Caco-2 (cell line): ENCODE results near the gene LTBP3. TPM values are rescaled to one million over a fixed set of nuclear protein-coding genes. Genes with fewer than 3 reads are reported as not detected.
A peak's percentile ranks its signal among the peaks of the same experiment; 100 is the strongest.

Source experiments
- BruUV-seq: library from RNA; stranded (reverse); fragments of 400-500 nt; replicated peaks from 2 replicates; lab custom pipeline; 2021; lab: Mats Ljungman, UMichigan
- CTCF ChIA-PET: fragments of 300-600 bp; sonication (Branson Sonifier 250); formaldehyde crosslinking; loops from one replicate; lab custom pipeline; 2022; ENCODE audit warnings: antibody characterized with exemption; lab: Charles Lee
- POLR2A ChIA-PET: fragments of 300-600 bp; sonication (Branson Sonifier 250); formaldehyde crosslinking; loops from one replicate; lab custom pipeline; 2022; ENCODE audit warnings: antibody characterized with exemption; lab: Charles Lee
- DNase-seq, 2 experiments: peaks; one replicate each; pipeline versions ENCODE4 v3.0.0 to v3.0.0-alpha.2; 2020 to 2022
- H3K27me3 ChIP-seq: replicated peaks from 2 replicates; pipeline ENCODE4 v1.6.0; 2011; ENCODE audit warnings: low read length; ENCODE audit not compliant: control insufficient read depth, insufficient read depth
- H3K36me3 ChIP-seq: 2 replicates; pipeline ENCODE4 v1.5.1; 2011; ENCODE audit warnings: low read length; ENCODE audit not compliant: control insufficient read depth, insufficient read depth
- H3K4me1 ChIP-seq: fragments of 250-450 bp; sonication (Bioruptor Pico); 2 replicates; pipeline ENCODE4 v1.5.1; 2020; ENCODE audit warnings: mild to moderate bottlenecking
- H3K4me3 ChIP-seq: 2 replicates; pipeline ENCODE4 v1.5.1; 2011; ENCODE audit warnings: low read depth, mild to moderate bottlenecking, control low read depth, low read length
- H3K9me3 ChIP-seq: fragments of 250-450 bp; sonication (Bioruptor Pico); 2 replicates; pipeline ENCODE4 v1.5.1; 2020; ENCODE audit warnings: mild to moderate bottlenecking, moderate library complexity
- H3K27ac Mint-ChIP-seq: one replicate; pipeline ENCODE4 v1.8.0; 2022; ENCODE audit warnings: mixed read lengths; ENCODE audit not compliant: unreplicated experiment
- H3K27me3 Mint-ChIP-seq: one replicate; pipeline ENCODE4 v1.8.0; 2022; ENCODE audit warnings: mixed read lengths; ENCODE audit not compliant: insufficient read depth, unreplicated experiment
- H3K36me3 Mint-ChIP-seq: one replicate; pipeline ENCODE4 v1.8.0; 2022; ENCODE audit warnings: mild to moderate bottlenecking, mixed read lengths; ENCODE audit not compliant: insufficient read depth, unreplicated experiment
- H3K4me1 Mint-ChIP-seq: one replicate; pipeline ENCODE4 v1.8.0; 2022; ENCODE audit warnings: low read depth, mixed read lengths; ENCODE audit not compliant: unreplicated experiment
- H3K4me3 Mint-ChIP-seq: one replicate; pipeline ENCODE4 v1.8.0; 2022; ENCODE audit warnings: mild to moderate bottlenecking, moderate library complexity, mixed read lengths; ENCODE audit not compliant: unreplicated experiment
- H3K9me3 Mint-ChIP-seq: one replicate; pipeline ENCODE4 v1.8.0; 2022; ENCODE audit warnings: mixed read lengths; ENCODE audit not compliant: unreplicated experiment
- intact Hi-C: fragments of 100-400 bp; cut with micrococcal nuclease; formaldehyde crosslinking; loops from one replicate; pipeline ENCODE4 v1.10.0; 2022; ENCODE audit not compliant: unreplicated experiment
- total RNA-seq: library from RNA; stranded (reverse); gene quantifications from 2 replicates; pipeline ENCODE4 v1.2.3, GENCODE V29; 2022
- TF ChIP-seq, protein P1 (sequence below), 2 experiments: fragments of 200-600 bp in 1 of 2; IDR thresholded peaks; 1 replicate in 1 of 2; 2 replicates in 1 of 2; pipeline versions ENCODE4 v1.5.1 to v1.8.0; 2011 to 2022; ENCODE audit warnings: antibody characterized with exemption in 1 of 2, control low read depth in 1 of 2, inconsistent platforms in 1 of 2, low read depth in 1 of 2, low read length in 1 of 2, mild to moderate bottlenecking in 1 of 2, moderate library complexity in 1 of 2; ENCODE audit not compliant: insufficient read depth in 1 of 2, severe bottlenecking in 1 of 2, unreplicated experiment in 1 of 2

The LTBP3 gene
- total RNA-seq, 1 experiment from 2014 or later = 91.2 TPM

DNA sequence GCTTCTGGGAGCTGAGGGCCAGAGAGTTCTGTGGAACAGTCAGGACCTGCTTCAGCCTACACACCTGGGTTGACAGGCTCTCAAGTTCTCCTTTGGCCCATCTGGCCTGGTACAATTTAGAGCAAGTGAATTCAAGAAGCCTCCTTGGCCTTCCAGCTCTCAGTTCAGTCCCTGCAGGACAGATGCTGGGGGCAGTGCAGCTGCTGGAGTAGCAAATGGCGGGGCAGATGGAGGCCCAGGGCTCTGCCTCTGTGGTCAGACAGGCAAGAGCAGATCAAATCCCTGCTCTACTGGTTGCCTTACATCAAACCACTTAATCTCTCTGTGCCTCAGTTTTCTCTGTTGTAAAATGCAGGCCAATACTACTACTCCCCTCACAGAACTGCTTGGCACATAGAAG is 46.1 kb upstream of the LTBP3 start:
- Mint-ChIP-seq H3K4me1 (no peaks in the 10 kb centered on the region), H3K36me3 (peaks cover 55% of the 10 kb centered on the region), H3K4me3 (no peak overlapping the region), H3K27ac (no peak overlapping the region), H3K27me3 (no peaks in the 10 kb centered on the region), H3K9me3 (no peaks in the 10 kb centered on the region)
- DNase-seq = no peak
- Histone ChIP-seq H3K4me3 (no peak overlapping the region), H3K4me1 (peaks cover 14% of the 10 kb centered on the region), H3K36me3 (peaks cover 13% of the 10 kb centered on the region), H3K27me3 (no peaks in the 10 kb centered on the region), H3K9me3 (no peaks in the 10 kb centered on the region)
- intact Hi-C loops = no loop called here
- TSS peak; percentile 1 for BruUV-seq
- POLR2A ChIA-PET = no interaction called here
- TF ChIP-seq, protein P1, sequence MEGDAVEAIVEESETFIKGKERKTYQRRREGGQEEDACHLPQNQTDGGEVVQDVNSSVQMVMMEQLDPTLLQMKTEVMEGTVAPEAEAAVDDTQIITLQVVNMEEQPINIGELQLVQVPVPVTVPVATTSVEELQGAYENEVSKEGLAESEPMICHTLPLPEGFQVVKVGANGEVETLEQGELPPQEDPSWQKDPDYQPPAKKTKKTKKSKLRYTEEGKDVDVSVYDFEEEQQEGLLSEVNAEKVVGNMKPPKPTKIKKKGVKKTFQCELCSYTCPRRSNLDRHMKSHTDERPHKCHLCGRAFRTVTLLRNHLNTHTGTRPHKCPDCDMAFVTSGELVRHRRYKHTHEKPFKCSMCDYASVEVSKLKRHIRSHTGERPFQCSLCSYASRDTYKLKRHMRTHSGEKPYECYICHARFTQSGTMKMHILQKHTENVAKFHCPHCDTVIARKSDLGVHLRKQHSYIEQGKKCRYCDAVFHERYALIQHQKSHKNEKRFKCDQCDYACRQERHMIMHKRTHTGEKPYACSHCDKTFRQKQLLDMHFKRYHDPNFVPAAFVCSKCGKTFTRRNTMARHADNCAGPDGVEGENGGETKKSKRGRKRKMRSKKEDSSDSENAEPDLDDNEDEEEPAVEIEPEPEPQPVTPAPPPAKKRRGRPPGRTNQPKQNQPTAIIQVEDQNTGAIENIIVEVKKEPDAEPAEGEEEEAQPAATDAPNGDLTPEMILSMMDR (IDR thresholded peaks at IDR 0.05; ENCODE audit: insufficient read depth in 1 of 2, low read depth in 1 of 2, low read length in 1 of 2, severe bottlenecking in 1 of 2, unreplicated experiment in 1 of 2) = no peak
- CTCF ChIA-PET = no interaction called here

DNA sequence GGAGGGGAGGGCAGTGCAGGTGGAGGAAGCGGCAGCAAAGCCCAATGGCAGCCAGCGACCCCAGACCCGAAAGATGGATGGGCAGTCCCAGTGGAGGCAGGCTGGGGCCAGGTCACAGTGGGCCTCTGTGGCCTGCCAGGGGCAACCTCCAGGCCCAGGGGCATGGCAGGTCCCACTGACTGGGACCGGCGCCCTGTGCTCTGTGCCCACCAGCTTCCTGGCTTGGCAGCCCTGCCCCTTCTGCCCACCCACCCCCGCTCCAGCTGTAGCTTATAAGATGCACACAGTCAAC is 41.7 kb upstream of the LTBP3 start:
- intact Hi-C loops = no loop called here
- BruUV-seq = no TSS peak
- no peak overlapping the region for H3K4me3 ChIP-seq
- TF ChIP-seq, protein P1 (IDR thresholded peaks at IDR 0.05; ENCODE audit: insufficient read depth in 1 of 2, low read depth in 1 of 2, low read length in 1 of 2, severe bottlenecking in 1 of 2, unreplicated experiment in 1 of 2) = no peak
- Mint-ChIP-seq H3K27ac (no peak overlapping the region), H3K9me3 (no peaks in the 10 kb centered on the region), H3K4me1 (no peaks in the 10 kb centered on the region), H3K36me3 (peaks cover 48% of the 10 kb centered on the region), H3K4me3 (no peak overlapping the region), H3K27me3 (no peaks in the 10 kb centered on the region)
- H3K9me3 ChIP-seq = no peaks in the 10 kb centered on the region
- no peaks in the 10 kb centered on the region for H3K27me3 ChIP-seq
- H3K36me3 ChIP-seq = peaks cover 7% of the 10 kb centered on the region
- POLR2A ChIA-PET = no interaction called here
- CTCF ChIA-PET = no interaction called here
- DNase-seq = no peak
- no peaks in the 10 kb centered on the region for H3K4me1 ChIP-seq

DNA sequence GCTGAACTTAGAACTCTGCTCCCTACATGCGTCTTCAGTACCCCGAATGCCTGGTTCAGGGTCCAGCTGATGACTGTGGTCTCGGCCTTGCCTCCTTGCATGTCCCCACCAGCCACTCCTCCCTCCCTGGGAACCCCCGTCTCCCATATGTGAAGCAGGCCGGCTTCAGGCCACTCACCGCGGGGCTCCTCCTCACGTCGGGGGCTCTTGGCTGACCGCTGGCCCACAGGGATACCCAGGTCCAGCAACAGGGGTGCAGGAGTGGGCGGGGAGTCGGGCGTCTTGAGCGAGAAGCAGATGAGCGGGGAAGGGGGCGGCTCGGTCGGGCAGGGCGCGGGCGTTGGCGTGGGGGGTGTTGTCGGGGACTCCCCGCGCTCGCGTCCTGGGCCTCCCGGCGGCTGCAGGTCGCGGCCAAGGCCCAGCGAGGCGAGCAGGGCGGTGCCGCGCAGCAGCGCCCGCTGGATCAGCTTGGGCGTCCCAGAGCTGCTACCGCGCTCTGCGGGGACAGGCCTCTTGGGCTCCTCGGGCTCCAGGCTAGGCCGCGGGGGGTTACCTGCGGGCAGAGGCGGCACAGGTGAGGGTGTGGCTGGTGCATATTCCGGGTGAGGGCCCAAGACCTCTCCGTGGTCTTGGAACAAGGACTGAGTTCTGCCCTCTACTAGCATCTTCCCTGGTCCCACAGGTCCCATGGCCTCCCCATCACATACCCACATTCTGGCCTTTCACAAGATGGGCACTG is 41.2 kb upstream of the LTBP3 start:
- intact Hi-C loops = no loop called here
- Mint-ChIP-seq H3K4me1 (no peaks in the 10 kb centered on the region), H3K27ac (no peak overlapping the region), H3K36me3 (peaks cover 48% of the 10 kb centered on the region), H3K9me3 (no peaks in the 10 kb centered on the region), H3K27me3 (no peaks in the 10 kb centered on the region), H3K4me3 (no peak overlapping the region)
- Histone ChIP-seq H3K4me3 (no peak overlapping the region), H3K9me3 (no peaks in the 10 kb centered on the region), H3K27me3 (no peaks in the 10 kb centered on the region), H3K4me1 (no peaks in the 10 kb centered on the region), H3K36me3 (peaks cover 5% of the 10 kb centered on the region)
- ChIA-PET POLR2A (no interaction called here), CTCF (no interaction called here)
- no TSS peak for BruUV-seq
- TF ChIP-seq, protein P1 (IDR thresholded peaks at IDR 0.05; ENCODE audit: insufficient read depth in 1 of 2, low read depth in 1 of 2, low read length in 1 of 2, severe bottlenecking in 1 of 2, unreplicated experiment in 1 of 2) = no peak
- no peak for DNase-seq
